ENCODE data around the gene SORBS1.

SORBS1 gene

GRCh38 chr10:95262763-95263518, 298.2 kb downstream of the SORBS1 start:
- no peak for DNase-seq

- no peak for DNase-seq
Observed at GRCh38 chr10:95261926-95262325, 299.2 kb downstream of the SORBS1 start.
